NCI-H526 treated with DMSO at 0.1 percent for 48 hours (cell line): ENCODE measurements around the gene PSD.

Experiments
- DNase-seq: peaks from one replicate; lab custom pipeline; 2025; lab: John Stamatoyannopoulos, UW

PSD gene

GRCh38 chr10:102389894-102390293 lies 28.7 kb downstream of the PSD start:
- DNase-seq: no peak

DNA sequence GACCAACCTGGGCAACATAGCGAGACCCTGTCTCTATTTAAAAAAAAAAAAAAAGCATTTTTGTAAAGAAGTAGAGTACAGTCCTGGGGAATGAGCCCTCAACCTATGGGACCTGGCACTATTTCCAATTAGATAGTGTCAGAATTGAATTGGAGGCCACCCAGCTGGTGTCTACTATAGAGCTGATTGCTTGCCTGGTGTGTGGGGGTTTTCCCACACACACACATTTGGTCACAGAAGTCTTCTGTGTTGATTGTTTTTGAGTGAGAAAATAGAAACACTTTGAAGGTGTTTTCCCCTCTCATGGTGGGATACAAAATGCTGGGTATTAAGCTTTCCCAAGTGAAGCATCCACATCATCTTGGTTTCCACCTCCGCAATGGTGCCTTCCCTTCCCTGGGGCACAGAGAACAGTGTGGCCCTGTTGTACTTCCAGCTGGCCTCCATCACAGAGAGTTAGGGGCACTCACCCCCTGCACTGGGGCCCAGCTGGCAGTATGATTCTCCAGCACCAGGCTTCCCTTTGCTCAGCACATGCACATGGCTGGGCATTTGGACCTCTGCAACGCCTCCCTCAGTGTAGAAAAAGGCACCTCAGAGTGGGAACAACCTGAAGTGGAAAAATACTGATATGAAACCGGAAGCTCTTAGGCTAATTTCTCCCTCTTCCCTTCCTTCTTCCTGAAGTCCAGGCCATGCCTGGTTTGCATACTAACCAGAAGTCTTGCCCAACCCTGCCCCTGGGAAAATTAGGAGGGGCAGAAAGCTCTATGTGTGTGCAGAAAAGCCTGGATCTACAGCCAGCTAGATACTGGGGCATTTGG lies 33.8 kb downstream of the PSD start:
- DNase-seq: no peak

DNA sequence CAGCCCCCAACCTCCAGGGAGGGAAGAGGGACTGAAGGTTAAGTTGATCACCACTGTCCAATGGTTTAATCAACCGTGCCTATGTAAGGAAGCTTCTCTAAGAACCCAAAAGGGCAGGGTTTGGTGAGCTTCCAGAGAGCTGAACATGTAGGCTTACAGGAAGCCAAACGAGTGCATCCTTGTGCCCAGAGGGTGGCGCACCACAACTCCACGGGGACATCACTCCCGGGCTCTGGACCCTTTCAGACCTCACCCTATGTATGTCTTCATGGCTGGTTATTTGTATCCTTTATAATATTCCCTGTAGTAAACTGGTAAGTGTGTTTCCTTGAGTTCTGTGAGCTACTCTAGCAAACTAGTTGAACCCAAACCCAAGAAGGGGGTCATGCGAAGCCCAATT lies 34.5 kb downstream of the PSD start:
- DNase-seq: no peak

GRCh38 chr10:102382871-102383270 lies 35.7 kb downstream of the PSD start:
- no peak for DNase-seq

DNA sequence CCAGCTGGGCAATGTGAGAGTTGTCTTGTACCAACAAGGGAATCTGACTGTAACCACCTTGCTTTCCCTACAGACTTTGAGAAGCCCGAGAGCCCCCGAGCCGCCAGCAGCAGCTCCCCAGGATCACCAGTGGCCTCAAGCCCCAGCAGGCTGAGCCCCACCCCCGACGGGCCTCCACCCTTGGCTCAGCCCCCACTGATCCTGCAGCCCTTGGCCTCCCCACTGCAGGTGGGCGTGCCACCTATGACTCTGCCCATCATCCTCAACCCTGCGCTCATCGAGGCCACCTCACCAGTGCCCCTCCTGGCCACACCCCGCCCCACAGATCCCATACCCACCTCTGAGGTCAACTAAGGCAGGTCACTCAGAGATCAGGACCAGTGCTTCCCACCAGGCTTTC lies 36.6 kb downstream of the PSD start:
- no peak for DNase-seq

- DNase-seq: no peak
Measured at GRCh38 chr10:102379383-102379782, 39.2 kb downstream of the PSD start.

- DNase-seq: no peak
Measured at GRCh38 chr10:102376901-102377300, 41.7 kb downstream of the PSD start.

- no peak for DNase-seq
Measured at GRCh38 chr10:102375867-102376266, 42.7 kb downstream of the PSD start.

GRCh38 chr10:102375250-102375649 lies 43.3 kb downstream of the PSD start:
- DNase-seq: no peak

GRCh38 chr10:102371295-102371694 lies 47.3 kb downstream of the PSD start:
- no peak for DNase-seq

DNA sequence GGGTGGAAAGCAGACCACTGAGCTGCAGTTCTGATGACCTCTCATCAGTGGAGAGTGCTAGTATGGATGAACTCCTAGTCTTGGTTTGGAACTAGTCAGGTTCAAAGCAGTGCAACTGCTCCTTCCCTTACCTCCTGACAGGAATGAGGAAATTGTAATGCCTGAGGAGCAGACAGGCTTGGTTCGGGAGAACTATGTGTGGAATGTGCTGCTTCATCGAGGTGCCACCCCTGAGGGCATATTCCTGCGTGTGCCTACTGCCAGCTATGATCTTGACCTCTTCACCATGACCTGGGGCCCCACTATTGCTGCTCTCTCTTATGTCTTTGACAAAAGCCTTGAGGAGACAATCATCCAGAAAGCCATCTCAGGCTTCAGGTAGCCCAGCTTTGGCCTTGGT lies 50.5 kb downstream of the PSD start:
- no peak for DNase-seq

DNA sequence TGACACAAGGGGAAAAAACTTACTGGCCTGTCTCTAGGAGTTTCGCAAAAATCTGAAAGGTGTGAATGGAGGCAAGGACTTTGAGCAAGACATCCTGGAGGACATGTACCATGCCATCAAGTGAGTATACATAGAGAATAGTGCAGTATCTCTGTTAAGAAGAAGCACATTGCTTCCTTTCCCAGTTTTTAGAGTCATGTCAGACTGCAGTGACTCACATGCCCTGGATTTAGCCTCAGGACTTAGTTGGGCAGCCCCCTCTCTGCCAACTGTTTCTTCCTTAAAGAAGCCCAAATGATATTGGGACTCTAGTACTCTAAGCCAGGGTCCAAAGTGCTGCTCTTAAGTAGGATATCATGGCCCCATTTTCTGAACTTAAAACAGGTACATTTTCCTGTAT lies 51.1 kb downstream of the PSD start:
- no peak for DNase-seq

- DNase-seq: no peak
Measured at GRCh38 chr10:102358712-102359382, 59.7 kb downstream of the PSD start.

DNA sequence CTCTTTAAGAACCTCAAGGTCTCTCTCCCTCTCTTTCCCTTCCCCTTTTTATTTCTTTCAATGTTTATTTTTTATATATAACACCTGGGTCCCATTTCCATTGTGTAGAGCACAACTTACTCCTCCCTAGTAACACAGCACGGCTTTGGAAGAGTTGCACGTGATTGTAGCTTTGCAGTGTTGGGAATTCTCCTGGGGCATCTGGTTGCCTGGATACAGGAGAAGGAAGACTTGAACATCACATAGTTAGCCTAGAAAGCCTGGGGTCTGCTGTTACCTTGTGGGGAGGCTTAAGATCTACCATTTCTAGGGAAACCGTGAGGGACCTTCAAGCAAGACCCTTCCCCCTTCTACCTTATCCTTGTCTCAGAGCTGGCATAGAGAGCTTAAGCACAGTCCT lies 64.1 kb downstream of the PSD start:
- DNase-seq: no peak
